HEK293 (cell line): ENCODE measurements around the gene FLNC.

Experiments
- ATF2 ChIP-seq: fragments of 450-650 bp; formaldehyde crosslinking; IDR thresholded peaks from 2 replicates; pipeline ENCODE4 v1.5.1; 2016; ENCODE audit warnings: missing biosample characterization, missing genetic modification characterization, low read depth
- EGR2 ChIP-seq: fragments of 450-650 bp; formaldehyde crosslinking; IDR thresholded peaks from 2 replicates; pipeline ENCODE4 v1.5.1; 2016; ENCODE audit warnings: low read depth, missing biosample characterization, missing genetic modification characterization
- ELK4 ChIP-seq: IDR thresholded peaks from 2 replicates; pipeline ENCODE4 v1.6.1; 2011; ENCODE audit warnings: mild to moderate bottlenecking, low read depth, low read length, borderline replicate concordance
- GLI2 ChIP-seq: fragments of 450-650 bp; formaldehyde crosslinking; IDR thresholded peaks from 2 replicates; pipeline ENCODE4; 2017; ENCODE audit warnings: missing biosample characterization, missing genetic modification characterization, low read depth, borderline replicate concordance
- GLI4 ChIP-seq: fragments of 450-650 bp; formaldehyde crosslinking; IDR thresholded peaks from 2 replicates; pipeline ENCODE4 v1.5.1; 2016; ENCODE audit warnings: missing biosample characterization, missing genetic modification characterization
- GLIS1 ChIP-seq: fragments of 450-650 bp; formaldehyde crosslinking; IDR thresholded peaks from 2 replicates; pipeline ENCODE4 v1.5.1; 2016; ENCODE audit warnings: missing biosample characterization, missing genetic modification characterization
- GLIS2 ChIP-seq: fragments of 450-650 bp; formaldehyde crosslinking; IDR thresholded peaks from 2 replicates; pipeline ENCODE4 v1.5.1; 2016; ENCODE audit warnings: missing biosample characterization, missing genetic modification characterization
- HOXA7 ChIP-seq: sonication (generic); formaldehyde crosslinking; IDR thresholded peaks from 2 replicates; pipeline ENCODE4 v1.8.1; 2022; ENCODE audit warnings: missing genetic modification reagents, borderline replicate concordance
- INSM2 ChIP-seq: fragments of 450-650 bp; formaldehyde crosslinking; IDR thresholded peaks from 2 replicates; pipeline ENCODE4 v1.5.1; 2016; ENCODE audit warnings: missing biosample characterization, missing genetic modification characterization
- KLF1 ChIP-seq: fragments of 450-650 bp; formaldehyde crosslinking; IDR thresholded peaks from 2 replicates; pipeline ENCODE4 v1.5.1; 2016; ENCODE audit warnings: missing biosample characterization, missing genetic modification characterization
- KLF16 ChIP-seq: fragments of 450-650 bp; formaldehyde crosslinking; IDR thresholded peaks from 2 replicates; pipeline ENCODE4 v1.5.1; 2017; ENCODE audit warnings: missing biosample characterization, missing genetic modification characterization
- KLF7 ChIP-seq: fragments of 450-650 bp; formaldehyde crosslinking; IDR thresholded peaks from 2 replicates; pipeline ENCODE4 v1.5.1; 2016; ENCODE audit warnings: missing biosample characterization, missing genetic modification characterization, borderline replicate concordance
- REPIN1 ChIP-seq: fragments of 450-650 bp; formaldehyde crosslinking; IDR thresholded peaks from 2 replicates; pipeline ENCODE4 v1.5.1; 2017; ENCODE audit warnings: missing biosample characterization, missing genetic modification characterization, low read depth
- SCRT1 ChIP-seq: fragments of 450-650 bp; formaldehyde crosslinking; IDR thresholded peaks from 2 replicates; pipeline ENCODE4 v1.5.1; 2016; ENCODE audit warnings: missing biosample characterization, missing genetic modification characterization, borderline replicate concordance
- YY1 ChIP-seq: fragments of 450-650 bp; formaldehyde crosslinking; IDR thresholded peaks from 2 replicates; pipeline ENCODE4 v1.5.1; 2018; ENCODE audit warnings: missing biosample characterization, missing genetic modification characterization
- ZBTB7A ChIP-seq: fragments of 450-650 bp; formaldehyde crosslinking; IDR thresholded peaks from 2 replicates; pipeline ENCODE4 v1.5.1; 2016; ENCODE audit warnings: low read depth, missing biosample characterization, missing genetic modification characterization
- ZBTB8A ChIP-seq: fragments of 450-650 bp; formaldehyde crosslinking; IDR thresholded peaks from 2 replicates; pipeline ENCODE4 v1.5.1; 2016; ENCODE audit warnings: missing biosample characterization, missing genetic modification characterization
- ZFHX2 ChIP-seq: fragments of 450-650 bp; formaldehyde crosslinking; conservative IDR thresholded peaks from 2 replicates; pipeline ENCODE4 v1.5.1; 2016; ENCODE audit warnings: missing biosample characterization, missing genetic modification characterization
- ZFP3 ChIP-seq: fragments of 450-650 bp; formaldehyde crosslinking; IDR thresholded peaks from 2 replicates; pipeline ENCODE4 v1.5.1; 2016; ENCODE audit warnings: low read depth, missing biosample characterization, missing genetic modification characterization
- ZNF175 ChIP-seq: fragments of 450-650 bp; formaldehyde crosslinking; IDR thresholded peaks from 2 replicates; pipeline ENCODE4 v1.5.1; 2016; ENCODE audit warnings: missing biosample characterization, missing genetic modification characterization
- ZNF223 ChIP-seq: fragments of 450-650 bp; formaldehyde crosslinking; IDR thresholded peaks from 2 replicates; pipeline ENCODE4 v1.5.1; 2016; ENCODE audit warnings: missing biosample characterization, missing genetic modification characterization
- ZNF280C ChIP-seq: fragments of 450-650 bp; formaldehyde crosslinking; IDR thresholded peaks from 2 replicates; pipeline ENCODE4 v1.5.1; 2016; ENCODE audit warnings: missing biosample characterization, missing genetic modification characterization
- ZNF341 ChIP-seq: fragments of 450-650 bp; formaldehyde crosslinking; IDR thresholded peaks from 2 replicates; pipeline ENCODE4; 2016; ENCODE audit warnings: low read depth, missing biosample characterization, missing genetic modification characterization
- ZNF426 ChIP-seq: fragments of 450-650 bp; formaldehyde crosslinking; IDR thresholded peaks from 2 replicates; pipeline ENCODE4 v1.5.1; 2017; ENCODE audit warnings: missing biosample characterization, missing genetic modification characterization, mild to moderate bottlenecking, inconsistent platforms, moderate library complexity
- ZNF514 ChIP-seq: fragments of 450-650 bp; formaldehyde crosslinking; IDR thresholded peaks from 2 replicates; pipeline ENCODE4 v1.5.1; 2016; ENCODE audit warnings: missing biosample characterization, missing genetic modification characterization
- ZNF571 ChIP-seq: fragments of 450-650 bp; formaldehyde crosslinking; IDR thresholded peaks from 2 replicates; pipeline ENCODE4 v1.5.0; 2017; ENCODE audit warnings: missing biosample characterization, missing genetic modification characterization
- ZNF585B ChIP-seq: fragments of 450-650 bp; formaldehyde crosslinking; IDR thresholded peaks from 2 replicates; pipeline ENCODE4 v1.5.1; 2016; ENCODE audit warnings: missing biosample characterization, missing genetic modification characterization
- ZNF660 ChIP-seq: fragments of 450-650 bp; IDR thresholded peaks from 2 replicates; pipeline ENCODE4 v1.5.1; 2018; ENCODE audit warnings: missing biosample characterization, mild to moderate bottlenecking, missing genetic modification characterization
- ZNF692 ChIP-seq: fragments of 450-650 bp; formaldehyde crosslinking; IDR thresholded peaks from 2 replicates; pipeline ENCODE4 v1.5.1; 2016; ENCODE audit warnings: missing biosample characterization, missing genetic modification characterization
- ZNF768 ChIP-seq: fragments of 450-650 bp; formaldehyde crosslinking; IDR thresholded peaks from 2 replicates; pipeline ENCODE4 v1.5.1; 2018; ENCODE audit warnings: missing biosample characterization, mild to moderate bottlenecking, missing genetic modification characterization
- ZNF791 ChIP-seq: fragments of 450-650 bp; formaldehyde crosslinking; IDR thresholded peaks from 2 replicates; pipeline ENCODE4 v1.5.1; 2016; ENCODE audit warnings: missing biosample characterization, missing genetic modification characterization
- ZNF792 ChIP-seq: fragments of 450-650 bp; formaldehyde crosslinking; IDR thresholded peaks from 2 replicates; pipeline ENCODE4 v1.5.1; 2016; ENCODE audit warnings: missing biosample characterization, missing genetic modification characterization
- ZNF830 ChIP-seq: fragments of 450-650 bp; IDR thresholded peaks from 2 replicates; pipeline ENCODE4 v1.5.0; 2018; ENCODE audit warnings: missing biosample characterization, missing genetic modification characterization, low read depth, mild to moderate bottlenecking, moderate library complexity
- ZSCAN16 ChIP-seq: fragments of 450-650 bp; formaldehyde crosslinking; IDR thresholded peaks from 2 replicates; pipeline ENCODE4 v1.5.1; 2016; ENCODE audit warnings: missing biosample characterization, missing genetic modification characterization

The FLNC gene

GRCh38 chr7:128869138-128869943, 39.1 kb downstream of the FLNC start (continued):
- peak; percentile 89 for TF ChIP-seq GLIS2 (tag by site-specific recombination)
- TF ChIP-seq SCRT1 = no peak
- no peak for TF ChIP-seq ZSCAN16 (tag by site-specific recombination)
- no peak for TF ChIP-seq ATF2
- no peak for TF ChIP-seq ZNF280C (tag by site-specific recombination)
- TF ChIP-seq KLF7 (tag by site-specific recombination) = peak; percentile 26; the same call in 1 of the 2 replicates
- peak; percentile 79 for TF ChIP-seq ZNF692
- no peak for TF ChIP-seq ZNF792 (tag by site-specific recombination)
- TF ChIP-seq ZNF660 = no peak
- no peak for TF ChIP-seq ZBTB7A (tag by site-specific recombination)
- TF ChIP-seq ZNF571 (tag by site-specific recombination) = no peak
- TF ChIP-seq ZFP3 (tag by site-specific recombination) = no peak
- no peak for TF ChIP-seq HOXA7 (CRISPR knock-in tag)
- TF ChIP-seq INSM2 (tag by site-specific recombination) = no peak
- no peak for TF ChIP-seq ZNF426 (tag by site-specific recombination)
- 0 out of 2 replicates have a peak, but pooled peaks have one; percentile 37 for TF ChIP-seq KLF16
- TF ChIP-seq ZBTB8A (tag by site-specific recombination) = peak; percentile 72
- TF ChIP-seq EGR2 = peak; percentile 69
- no peak for TF ChIP-seq ZNF585B (tag by site-specific recombination)
- TF ChIP-seq KLF1 (tag by site-specific recombination) = peak; percentile 78
- TF ChIP-seq ZNF175 = no peak
- TF ChIP-seq ZFHX2 (tag by site-specific recombination) = peak; percentile 85
- no peak for TF ChIP-seq GLI4 (tag by site-specific recombination)
- TF ChIP-seq ZNF223 = no peak
- no peak for TF ChIP-seq ZNF791 (tag by site-specific recombination)
- TF ChIP-seq ZNF830 (tag by site-specific recombination) = no peak
- no peak for TF ChIP-seq ELK4
- TF ChIP-seq GLI2 (tag by site-specific recombination) = no peak
- TF ChIP-seq REPIN1 (tag by site-specific recombination) = no peak
- no peak for TF ChIP-seq ZNF514 (tag by site-specific recombination)
- TF ChIP-seq ZNF768 (tag by site-specific recombination) = no peak
- TF ChIP-seq YY1 (tag by site-specific recombination) = no peak
- TF ChIP-seq GLIS1 (tag by site-specific recombination) = peak; percentile 61
- TF ChIP-seq ZNF341 (tag by site-specific recombination) = peak; percentile 52; the same call in 1 of the 2 replicates
